ENCODE results near the gene NBPF3.
"Not testable (repeated sequence)": the region's sequence is repeated elsewhere in the genome, so short reads cannot be mapped to it uniquely, and the experiment has no call there.

GRCh38 chr1:21438646-21439312, 1.2 kb upstream of the NBPF3 start:
- TF ChIP-seq CTCF (IDR thresholded peaks at IDR 0.05); SIN3A (IDR thresholded peaks at IDR 0.05; ENCODE audit: borderline replicate concordance, insufficient read depth, low read depth, low read length); POLR2AphosphoS5 (IDR thresholded peaks at IDR 0.05; ENCODE audit: low read depth, low read length); REST (IDR thresholded peaks at IDR 0.05; ENCODE audit: insufficient read depth in 1 of 2, low read depth in 2 of 2, low read length in 1 of 2): not testable (repeated sequence)
